Uterus (tissue), 2 donors: Measurements from ENCODE around the gene TC2N.

Source experiments
- POLR2A ChIP-seq, 2 donors: fragments of 450-650 bp; IDR thresholded peaks; one replicate each; pipeline ENCODE4 v1.6.1; 2016; ENCODE audit warnings: antibody characterized with exemption in 2 of 2, mild to moderate bottlenecking in 1 of 2, moderate library complexity in 1 of 2
- TF ChIP-seq, protein P1 (sequence below), 4 experiments: fragments of 200-600 bp in 2 of 4; fragments of 450-650 bp in 2 of 4; sonication (generic) in 2 of 4; IDR thresholded peaks; one replicate each; pipeline ENCODE4 v1.5.1; 2016 to 2019; ENCODE audit warnings: antibody characterized with exemption in 4 of 4, mild to moderate bottlenecking in 2 of 4, moderate library complexity in 1 of 4

DNA sequence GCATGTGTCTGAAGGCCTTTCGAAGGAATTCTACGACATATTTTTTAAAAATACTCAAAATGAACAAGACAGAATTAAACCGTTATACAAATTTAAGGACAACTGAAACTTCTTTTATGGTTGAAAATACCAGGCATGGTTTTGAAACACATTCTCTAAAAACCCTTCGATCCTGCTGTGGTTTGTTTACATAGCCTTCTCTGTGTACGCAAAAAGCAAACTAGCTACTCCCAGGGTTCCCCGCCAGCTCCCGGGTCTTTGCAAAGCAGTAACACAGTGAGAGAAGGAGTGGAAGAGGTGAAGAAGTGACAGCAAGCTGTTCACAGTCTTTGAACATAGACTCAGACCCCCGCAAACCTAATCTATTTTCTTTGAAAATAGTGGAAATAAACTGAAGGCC is 2.2 kb upstream of the TC2N start:
- TF ChIP-seq, protein P1, sequence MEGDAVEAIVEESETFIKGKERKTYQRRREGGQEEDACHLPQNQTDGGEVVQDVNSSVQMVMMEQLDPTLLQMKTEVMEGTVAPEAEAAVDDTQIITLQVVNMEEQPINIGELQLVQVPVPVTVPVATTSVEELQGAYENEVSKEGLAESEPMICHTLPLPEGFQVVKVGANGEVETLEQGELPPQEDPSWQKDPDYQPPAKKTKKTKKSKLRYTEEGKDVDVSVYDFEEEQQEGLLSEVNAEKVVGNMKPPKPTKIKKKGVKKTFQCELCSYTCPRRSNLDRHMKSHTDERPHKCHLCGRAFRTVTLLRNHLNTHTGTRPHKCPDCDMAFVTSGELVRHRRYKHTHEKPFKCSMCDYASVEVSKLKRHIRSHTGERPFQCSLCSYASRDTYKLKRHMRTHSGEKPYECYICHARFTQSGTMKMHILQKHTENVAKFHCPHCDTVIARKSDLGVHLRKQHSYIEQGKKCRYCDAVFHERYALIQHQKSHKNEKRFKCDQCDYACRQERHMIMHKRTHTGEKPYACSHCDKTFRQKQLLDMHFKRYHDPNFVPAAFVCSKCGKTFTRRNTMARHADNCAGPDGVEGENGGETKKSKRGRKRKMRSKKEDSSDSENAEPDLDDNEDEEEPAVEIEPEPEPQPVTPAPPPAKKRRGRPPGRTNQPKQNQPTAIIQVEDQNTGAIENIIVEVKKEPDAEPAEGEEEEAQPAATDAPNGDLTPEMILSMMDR (IDR thresholded peaks at IDR 0.05), result no peak
- TF ChIP-seq POLR2A (IDR thresholded peaks at IDR 0.05), result no peak
